Measurements from ENCODE around the gene RSPO1. TPM values are rescaled to one million over a fixed set of nuclear protein-coding genes. Genes with fewer than 3 reads are reported as not detected.

RSPO1 gene
- total and polyA plus RNA-seq, 5 donors from 2014 or later, result not detected

GRCh38 chr1:37673920-37674319 is 39.2 kb upstream of the RSPO1 start:
- Mint-ChIP-seq H3K4me3 (peak overlapping the region in 3 of 4 donors; percentile 54 to 61 (median 56)), H3K36me3 (no peaks in the 10 kb centered on the region), H3K27ac (peak overlapping the region in 1 of 3 donors; percentile 44), H3K9me3 (no peaks in the 10 kb centered on the region), H3K27me3 (peaks cover 8% of the 10 kb centered on the region), H3K4me1 (peaks cover 0 to 19% (median 3%) of the 10 kb centered on the region in 4 donors)
- Histone ChIP-seq H3K27me3 (ENCODE audit: control insufficient read depth, insufficient read depth, low read length) (peaks cover under 1% of the 10 kb centered on the region), H3K4me3 (ENCODE audit: low read depth, low read length) (peak overlapping the region; percentile 37), H3K9me3 (ENCODE audit: control insufficient read depth in 2 of 2, low read length in 2 of 2) (no peaks in the 10 kb centered on the region), H3K4me1 (ENCODE audit: control insufficient read depth, insufficient read depth, low read length, poor library complexity, severe bottlenecking) (peaks cover 17% of the 10 kb centered on the region), H3K27ac (ENCODE audit: insufficient read depth, low read length, poor library complexity, severe bottlenecking) (no peak overlapping the region), H3K36me3 (ENCODE audit: control insufficient read depth, insufficient read depth, low read length) (no peaks in the 10 kb centered on the region)
- ATAC-seq (ENCODE audit: low read depth in 2 of 2), result peak; percentile 61 to 83
- peak; percentile 26 to 89 (median 53) for DNase-seq

GRCh38 chr1:37672136-37672870 is 37.6 kb upstream of the RSPO1 start:
- Histone ChIP-seq H3K9me3 (ENCODE audit: control insufficient read depth in 2 of 2, low read length in 2 of 2) (no peaks in the 10 kb centered on the region), H3K27me3 (ENCODE audit: control insufficient read depth, insufficient read depth, low read length) (peaks cover 4% of the 10 kb centered on the region), H3K27ac (ENCODE audit: insufficient read depth, low read length, poor library complexity, severe bottlenecking) (no peak overlapping the region), H3K4me3 (ENCODE audit: low read depth, low read length) (no peak overlapping the region), H3K4me1 (ENCODE audit: control insufficient read depth, insufficient read depth, low read length, poor library complexity, severe bottlenecking) (peaks cover 17% of the 10 kb centered on the region), H3K36me3 (ENCODE audit: control insufficient read depth, insufficient read depth, low read length) (no peaks in the 10 kb centered on the region)
- DNase-seq (no peak), ATAC-seq (ENCODE audit: low read depth in 2 of 2) (no peak)
- H3K4me1 Mint-ChIP-seq, result peaks cover 0 to 19% (median 3%) of the 10 kb centered on the region in 4 donors
- H3K36me3 Mint-ChIP-seq, result no peaks in the 10 kb centered on the region
- no peak overlapping the region for H3K27ac Mint-ChIP-seq
- H3K4me3 Mint-ChIP-seq, result no peak overlapping the region
- H3K27me3 Mint-ChIP-seq, result peaks cover 8% of the 10 kb centered on the region
- no peaks in the 10 kb centered on the region for H3K9me3 Mint-ChIP-seq

DNA sequence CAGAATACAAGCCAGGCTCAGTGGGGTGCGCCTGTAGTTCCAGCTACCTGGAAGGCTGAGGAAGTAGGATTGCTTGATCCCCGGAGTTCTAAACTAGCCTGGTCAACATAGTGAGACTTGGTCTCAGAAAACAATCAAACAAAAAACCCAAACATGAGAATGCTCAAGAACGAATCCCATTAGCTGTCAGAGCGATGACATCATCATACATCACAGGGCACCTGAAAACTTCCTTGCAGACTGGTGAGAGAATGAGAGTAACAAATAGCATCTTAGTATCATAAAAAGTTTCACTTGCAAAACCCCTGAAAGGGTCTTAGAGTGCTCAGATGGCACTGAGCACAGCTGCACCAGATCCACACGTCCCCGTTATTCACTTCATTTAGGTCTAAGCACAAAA is 36.6 kb upstream of the RSPO1 start:
- Histone ChIP-seq H3K4me1 (ENCODE audit: control insufficient read depth, insufficient read depth, low read length, poor library complexity, severe bottlenecking) (peaks cover 17% of the 10 kb centered on the region), H3K36me3 (ENCODE audit: control insufficient read depth, insufficient read depth, low read length) (no peaks in the 10 kb centered on the region), H3K9me3 (ENCODE audit: control insufficient read depth in 2 of 2, low read length in 2 of 2) (no peaks in the 10 kb centered on the region), H3K27me3 (ENCODE audit: control insufficient read depth, insufficient read depth, low read length) (peaks cover 4% of the 10 kb centered on the region), H3K27ac (ENCODE audit: insufficient read depth, low read length, poor library complexity, severe bottlenecking) (no peak overlapping the region), H3K4me3 (ENCODE audit: low read depth, low read length) (no peak overlapping the region)
- H3K36me3 Mint-ChIP-seq, result no peaks in the 10 kb centered on the region
- peaks cover 8% of the 10 kb centered on the region for H3K27me3 Mint-ChIP-seq
- H3K9me3 Mint-ChIP-seq, result no peaks in the 10 kb centered on the region
- no peak overlapping the region for H3K27ac Mint-ChIP-seq
- DNase-seq (no peak), ATAC-seq (ENCODE audit: low read depth in 2 of 2) (no peak)
- H3K4me3 Mint-ChIP-seq, result no peak overlapping the region
- H3K4me1 Mint-ChIP-seq, result peaks cover 0 to 19% (median 3%) of the 10 kb centered on the region in 4 donors

DNA sequence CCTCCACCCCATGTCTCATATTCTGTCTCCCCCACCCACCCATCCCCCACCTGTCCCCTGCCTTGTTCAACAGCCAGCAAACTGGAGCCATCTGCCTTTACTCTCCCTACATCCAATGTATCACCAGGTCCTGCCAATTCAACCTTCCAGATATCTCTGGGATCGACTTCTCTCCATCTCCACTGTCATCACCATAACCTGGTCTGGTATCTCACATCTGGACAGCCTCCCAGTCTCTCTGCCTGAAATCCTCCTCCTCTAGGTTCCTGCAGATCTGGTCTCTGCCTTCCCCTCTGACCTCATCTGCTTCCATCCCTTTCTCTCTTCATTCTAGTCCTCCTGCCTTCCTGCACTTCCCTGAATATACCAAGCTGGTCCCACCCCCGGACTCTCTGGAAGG is 35.4 kb upstream of the RSPO1 start:
- H3K9me3 ChIP-seq (ENCODE audit: control insufficient read depth in 2 of 2, low read length in 2 of 2), result no peaks in the 10 kb centered on the region
- no peaks in the 10 kb centered on the region for H3K9me3 Mint-ChIP-seq
- no peaks in the 10 kb centered on the region for H3K36me3 ChIP-seq (ENCODE audit: control insufficient read depth, insufficient read depth, low read length)
- H3K4me3 Mint-ChIP-seq, result no peak overlapping the region
- no peak for ATAC-seq (ENCODE audit: low read depth in 2 of 2)
- H3K27me3 Mint-ChIP-seq, result peaks cover 13% of the 10 kb centered on the region
- no peak overlapping the region for H3K4me3 ChIP-seq (ENCODE audit: low read depth, low read length)
- peaks cover 0 to 13% (median 3%) of the 10 kb centered on the region in 4 donors for H3K4me1 Mint-ChIP-seq
- H3K27ac ChIP-seq (ENCODE audit: insufficient read depth, low read length, poor library complexity, severe bottlenecking), result no peak overlapping the region
- no peak overlapping the region for H3K27ac Mint-ChIP-seq
- peaks cover 4% of the 10 kb centered on the region for H3K27me3 ChIP-seq (ENCODE audit: control insufficient read depth, insufficient read depth, low read length)
- H3K36me3 Mint-ChIP-seq, result no peaks in the 10 kb centered on the region
- DNase-seq, result no peak
- H3K4me1 ChIP-seq (ENCODE audit: control insufficient read depth, insufficient read depth, low read length, poor library complexity, severe bottlenecking), result peaks cover 17% of the 10 kb centered on the region

- H3K4me3 ChIP-seq (ENCODE audit: low read depth, low read length), result no peak overlapping the region
- no peaks in the 10 kb centered on the region for H3K9me3 ChIP-seq (ENCODE audit: control insufficient read depth in 2 of 2, low read length in 2 of 2)
- Mint-ChIP-seq H3K9me3 (no peaks in the 10 kb centered on the region), H3K4me3 (no peak overlapping the region), H3K4me1 (no peaks in the 10 kb centered on the region), H3K27me3 (peaks cover 13% of the 10 kb centered on the region), H3K27ac (peak overlapping the region in 1 of 3 donors; percentile 32), H3K36me3 (no peaks in the 10 kb centered on the region)
- peaks cover 4% of the 10 kb centered on the region for H3K27me3 ChIP-seq (ENCODE audit: control insufficient read depth, insufficient read depth, low read length)
- ATAC-seq (ENCODE audit: low read depth in 2 of 2), result no peak
- no peak for DNase-seq
- no peaks in the 10 kb centered on the region for H3K4me1 ChIP-seq (ENCODE audit: control insufficient read depth, insufficient read depth, low read length, poor library complexity, severe bottlenecking)
- no peak overlapping the region for H3K27ac ChIP-seq (ENCODE audit: insufficient read depth, low read length, poor library complexity, severe bottlenecking)
- no peaks in the 10 kb centered on the region for H3K36me3 ChIP-seq (ENCODE audit: control insufficient read depth, insufficient read depth, low read length)
Observed at GRCh38 chr1:37667023-37667671, 32.5 kb upstream of the RSPO1 start.

DNA sequence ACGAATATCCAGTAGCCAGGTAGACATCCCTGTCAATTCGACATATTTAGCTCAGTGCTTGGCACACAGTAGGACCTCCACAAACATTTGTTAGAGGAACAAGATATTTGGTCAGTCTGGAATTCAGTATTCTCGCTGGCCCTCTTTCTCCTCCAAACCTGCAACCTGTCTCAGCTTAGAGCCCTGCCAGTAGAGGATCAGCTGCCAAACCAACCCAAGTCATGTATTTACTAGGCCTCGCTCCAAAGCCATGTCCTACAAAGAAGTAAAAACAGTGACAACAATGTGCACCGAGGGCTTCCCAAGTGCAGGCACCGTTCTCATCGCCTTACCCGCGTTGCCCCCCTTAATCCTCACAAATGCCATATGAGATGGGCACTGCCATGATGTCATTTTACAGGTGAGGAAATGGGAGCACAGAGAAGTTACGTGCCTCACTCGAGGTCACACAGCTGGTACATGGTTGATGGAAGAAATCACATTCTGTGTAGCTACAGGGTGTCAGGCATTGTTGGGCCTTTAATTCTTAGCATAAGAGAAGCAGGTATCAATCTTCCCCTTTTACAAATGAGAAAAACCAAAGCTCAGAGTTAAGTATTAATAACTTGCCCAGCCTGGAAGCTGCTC is 31.7 kb upstream of the RSPO1 start:
- DNase-seq (no peak), ATAC-seq (ENCODE audit: low read depth in 2 of 2) (no peak)
- Mint-ChIP-seq H3K27me3 (peaks cover 9% of the 10 kb centered on the region), H3K4me1 (no peaks in the 10 kb centered on the region), H3K4me3 (no peak overlapping the region), H3K9me3 (no peaks in the 10 kb centered on the region), H3K36me3 (no peaks in the 10 kb centered on the region), H3K27ac (no peak overlapping the region)
- H3K4me3 ChIP-seq (ENCODE audit: low read depth, low read length), result no peak overlapping the region
- H3K4me1 ChIP-seq (ENCODE audit: control insufficient read depth, insufficient read depth, low read length, poor library complexity, severe bottlenecking), result no peaks in the 10 kb centered on the region
- H3K27me3 ChIP-seq (ENCODE audit: control insufficient read depth, insufficient read depth, low read length), result peaks cover 4% of the 10 kb centered on the region
- H3K27ac ChIP-seq (ENCODE audit: insufficient read depth, low read length, poor library complexity, severe bottlenecking), result no peak overlapping the region
- H3K36me3 ChIP-seq (ENCODE audit: control insufficient read depth, insufficient read depth, low read length), result no peaks in the 10 kb centered on the region
- no peaks in the 10 kb centered on the region for H3K9me3 ChIP-seq (ENCODE audit: control insufficient read depth in 2 of 2, low read length in 2 of 2)

- DNase-seq, result no peak
- Mint-ChIP-seq H3K9me3 (peaks cover 0 to 2% (median 0%) of the 10 kb centered on the region in 7 donors), H3K27ac (no peak overlapping the region), H3K27me3 (peaks cover 5% of the 10 kb centered on the region), H3K36me3 (no peaks in the 10 kb centered on the region), H3K4me1 (peaks cover 0 to 2% (median 0%) of the 10 kb centered on the region in 4 donors), H3K4me3 (no peak overlapping the region)
- no peak for ATAC-seq (ENCODE audit: low read depth in 2 of 2)
- no peaks in the 10 kb centered on the region for H3K27me3 ChIP-seq (ENCODE audit: control insufficient read depth, insufficient read depth, low read length)
- no peak overlapping the region for H3K4me3 ChIP-seq (ENCODE audit: low read depth, low read length)
- H3K9me3 ChIP-seq (ENCODE audit: control insufficient read depth in 2 of 2, low read length in 2 of 2), result no peaks in the 10 kb centered on the region
- H3K27ac ChIP-seq (ENCODE audit: insufficient read depth, low read length, poor library complexity, severe bottlenecking), result no peak overlapping the region
- no peaks in the 10 kb centered on the region for H3K36me3 ChIP-seq (ENCODE audit: control insufficient read depth, insufficient read depth, low read length)
- H3K4me1 ChIP-seq (ENCODE audit: control insufficient read depth, insufficient read depth, low read length, poor library complexity, severe bottlenecking), result no peaks in the 10 kb centered on the region
Observed at GRCh38 chr1:37663426-37664000, 28.8 kb upstream of the RSPO1 start.
